NCI-H2029 treated with DMSO at 0.1 percent for 48 hours (cell line): Measurements from ENCODE around the gene VTI1A.
"Not testable (repeated sequence)": the region's sequence is repeated elsewhere in the genome, so short reads cannot be mapped to it uniquely, and the experiment has no call there.

ENCODE experiments used
- DNase-seq: peaks from one replicate; lab custom pipeline; 2025; lab: John Stamatoyannopoulos, UW

VTI1A gene

GRCh38 chr10:112588225-112588990, 141.4 kb downstream of the VTI1A start:
- no peak for DNase-seq

GRCh38 chr10:112589081-112589480, 142.1 kb downstream of the VTI1A start:
- no peak for DNase-seq

- DNase-seq, result not testable (repeated sequence)
These were observed 143.8 kb downstream of the VTI1A start for GRCh38 chr10:112590786-112591185.

- no peak for DNase-seq
These were observed 146.0 kb downstream of the VTI1A start for GRCh38 chr10:112593023-112593422.

GRCh38 chr10:112601214-112602090, 154.4 kb downstream of the VTI1A start:
- no peak for DNase-seq

- DNase-seq, result no peak
These were observed 156.0 kb downstream of the VTI1A start for GRCh38 chr10:112603062-112603461.

- DNase-seq, result no peak
These were observed 158.0 kb downstream of the VTI1A start for GRCh38 chr10:112605063-112605462.

- DNase-seq, result no peak
These were observed 160.5 kb downstream of the VTI1A start for GRCh38 chr10:112607506-112607905.

- DNase-seq, result no peak
These were observed 166.6 kb downstream of the VTI1A start for GRCh38 chr10:112613620-112614019.

GRCh38 chr10:112614072-112614471, 167.1 kb downstream of the VTI1A start:
- no peak for DNase-seq

GRCh38 chr10:112614586-112614985, 167.6 kb downstream of the VTI1A start:
- DNase-seq, result no peak

GRCh38 chr10:112615269-112615668, 168.3 kb downstream of the VTI1A start:
- DNase-seq, result no peak

- DNase-seq, result no peak
These were observed 169.6 kb downstream of the VTI1A start for GRCh38 chr10:112616647-112617046.

GRCh38 chr10:112618814-112619213, 171.8 kb downstream of the VTI1A start:
- DNase-seq, result no peak

GRCh38 chr10:112619556-112619955, 172.5 kb downstream of the VTI1A start:
- DNase-seq, result no peak

GRCh38 chr10:112622786-112623185, 175.8 kb downstream of the VTI1A start:
- DNase-seq, result no peak

- DNase-seq, result no peak
These were observed 177.6 kb downstream of the VTI1A start for GRCh38 chr10:112624546-112625048.

GRCh38 chr10:112628951-112629609, 182.1 kb downstream of the VTI1A start:
- no peak for DNase-seq

- no peak for DNase-seq
These were observed 184.7 kb downstream of the VTI1A start for GRCh38 chr10:112631501-112632400.

- no peak for DNase-seq
These were observed 187.2 kb downstream of the VTI1A start for GRCh38 chr10:112634096-112634830.

- DNase-seq, result no peak
These were observed 190.9 kb downstream of the VTI1A start for GRCh38 chr10:112637901-112638300.
